Embryonic facial prominence (tissue), 1 donor: ENCODE results near the gene SUMO3.

Source experiments
- DNase-seq: peaks from one replicate; pipeline ENCODE4 v3.0.0-alpha.2; 2016; ENCODE audit errors: extremely low spot score

The SUMO3 gene

GRCh38 chr21:44778499-44778911 is 39.4 kb downstream of the SUMO3 start:
- DNase-seq = no peak

- DNase-seq = no peak
Measured at GRCh38 chr21:44778094-44778493, 39.8 kb downstream of the SUMO3 start.

DNA sequence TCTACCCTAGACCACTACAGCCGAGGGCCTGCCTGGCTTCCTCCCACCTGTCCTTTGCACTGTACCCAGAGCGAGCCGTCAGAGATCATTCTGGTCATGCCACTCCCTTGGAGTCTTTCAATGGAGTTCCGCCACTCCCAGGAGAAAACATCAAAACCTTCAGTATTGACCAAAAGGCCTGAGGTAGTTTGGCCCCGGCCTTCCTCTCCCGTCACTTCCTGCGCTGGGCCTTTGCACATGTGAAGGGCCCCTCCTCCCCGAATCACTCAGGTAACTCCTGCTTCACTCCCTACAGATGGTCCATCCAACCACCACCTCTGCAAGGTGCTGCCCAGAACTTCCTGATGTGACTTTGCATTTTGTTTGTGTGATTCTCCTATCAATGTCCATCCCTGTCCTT is 42.9 kb downstream of the SUMO3 start:
- no peak for DNase-seq

DNA sequence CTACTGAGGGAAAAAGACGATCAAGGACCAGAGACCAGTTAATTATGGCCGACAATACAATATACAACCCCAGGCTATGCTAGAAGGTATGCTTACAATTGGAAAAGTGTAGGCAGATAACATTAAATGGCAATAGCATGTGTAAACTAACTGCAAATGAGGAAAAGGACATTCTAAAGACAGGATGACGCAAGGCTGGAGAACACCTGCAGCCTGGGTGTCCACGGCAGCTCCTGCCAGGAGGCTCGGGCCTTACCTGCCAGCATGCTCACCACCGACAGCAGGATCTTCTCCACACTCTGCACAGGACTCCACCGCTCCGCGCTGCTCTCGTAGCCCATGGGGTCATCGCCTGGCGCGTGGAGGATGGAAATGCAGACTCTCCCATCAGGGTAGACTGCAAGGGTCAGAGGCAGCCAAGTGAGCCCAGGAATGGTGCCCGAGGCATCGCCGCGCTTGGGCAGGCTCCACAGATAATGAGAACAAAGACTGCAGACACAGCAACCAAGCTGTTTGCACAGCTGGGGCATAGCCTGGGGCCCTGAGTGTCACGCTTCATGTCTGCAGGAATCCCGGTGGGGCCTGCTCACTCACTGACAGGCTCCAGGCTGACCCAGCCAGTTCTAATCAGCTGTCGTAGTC is 44.5 kb downstream of the SUMO3 start:
- DNase-seq = no peak

DNA sequence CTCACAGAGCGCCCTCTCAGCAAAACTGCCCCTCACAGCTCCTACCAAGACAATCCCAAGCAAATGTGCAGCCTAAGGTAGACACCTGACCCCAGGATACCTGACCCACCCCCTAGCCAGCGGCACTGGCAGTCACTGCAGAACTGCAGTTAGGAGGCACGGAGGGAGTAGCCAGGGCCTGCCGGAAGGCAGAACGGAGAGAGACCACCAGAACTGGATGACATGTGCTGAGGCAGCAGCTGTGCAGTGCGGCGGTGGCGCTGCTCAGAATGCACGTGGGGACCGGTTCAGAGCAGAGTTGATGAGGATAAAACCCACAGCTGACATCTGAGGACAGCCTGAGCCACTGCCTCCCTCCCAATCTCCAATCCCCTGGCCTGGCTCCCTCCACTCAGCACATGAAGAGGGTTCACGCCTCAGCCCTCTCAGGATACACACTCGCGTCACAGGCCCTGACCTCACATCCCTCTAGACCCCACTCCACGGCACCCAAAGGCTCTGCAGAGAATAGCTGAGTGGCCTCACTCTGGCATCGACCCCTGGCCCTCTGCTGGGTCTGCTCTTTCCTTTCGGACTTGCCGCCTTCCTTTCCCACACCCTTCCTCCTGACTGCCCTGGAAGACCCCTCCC is 45.9 kb downstream of the SUMO3 start:
- DNase-seq = no peak

- DNase-seq = no peak
Measured at GRCh38 chr21:44767834-44768831, 49.7 kb downstream of the SUMO3 start.

- DNase-seq = no peak
Measured at GRCh38 chr21:44766818-44767354, 51.0 kb downstream of the SUMO3 start.

DNA sequence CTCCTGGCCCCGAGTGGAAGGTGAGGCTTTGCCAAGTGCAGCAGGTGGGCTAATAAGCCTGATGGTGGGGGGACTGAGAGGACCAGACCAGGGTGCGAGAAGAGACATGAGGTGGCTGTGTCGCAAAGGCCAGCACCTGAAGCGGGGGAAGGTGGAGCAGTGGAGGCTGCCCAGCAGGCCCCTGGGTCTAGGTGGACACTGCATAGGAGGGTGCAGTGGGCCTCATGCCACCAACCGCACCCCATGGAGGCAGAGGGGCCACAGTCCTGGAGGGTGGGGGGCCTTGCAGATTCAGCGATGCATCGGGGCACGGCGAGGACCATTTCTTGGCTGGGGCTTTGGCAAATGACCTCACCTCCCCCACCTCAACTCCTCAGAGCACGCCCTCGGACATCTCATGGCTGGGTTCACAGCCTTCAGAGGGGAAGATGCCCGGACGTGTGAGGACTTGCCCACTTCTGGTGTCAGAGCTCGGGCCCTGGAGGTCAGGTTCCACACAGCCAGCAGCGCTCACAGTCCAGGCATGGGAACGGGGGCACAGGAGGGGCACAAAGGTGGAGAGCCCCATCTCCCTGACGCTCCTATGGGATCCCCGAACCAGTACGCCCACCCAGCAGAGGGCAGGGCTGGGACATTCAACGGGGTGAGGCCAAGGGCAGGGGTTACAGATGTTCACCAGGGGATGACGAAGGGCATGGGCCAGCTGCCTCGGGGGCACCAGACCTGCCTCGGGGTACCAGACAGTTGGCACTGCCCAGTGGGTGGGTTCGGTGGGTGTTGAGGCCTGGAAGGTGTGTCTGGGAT is 51.6 kb downstream of the SUMO3 start:
- DNase-seq = no peak

DNA sequence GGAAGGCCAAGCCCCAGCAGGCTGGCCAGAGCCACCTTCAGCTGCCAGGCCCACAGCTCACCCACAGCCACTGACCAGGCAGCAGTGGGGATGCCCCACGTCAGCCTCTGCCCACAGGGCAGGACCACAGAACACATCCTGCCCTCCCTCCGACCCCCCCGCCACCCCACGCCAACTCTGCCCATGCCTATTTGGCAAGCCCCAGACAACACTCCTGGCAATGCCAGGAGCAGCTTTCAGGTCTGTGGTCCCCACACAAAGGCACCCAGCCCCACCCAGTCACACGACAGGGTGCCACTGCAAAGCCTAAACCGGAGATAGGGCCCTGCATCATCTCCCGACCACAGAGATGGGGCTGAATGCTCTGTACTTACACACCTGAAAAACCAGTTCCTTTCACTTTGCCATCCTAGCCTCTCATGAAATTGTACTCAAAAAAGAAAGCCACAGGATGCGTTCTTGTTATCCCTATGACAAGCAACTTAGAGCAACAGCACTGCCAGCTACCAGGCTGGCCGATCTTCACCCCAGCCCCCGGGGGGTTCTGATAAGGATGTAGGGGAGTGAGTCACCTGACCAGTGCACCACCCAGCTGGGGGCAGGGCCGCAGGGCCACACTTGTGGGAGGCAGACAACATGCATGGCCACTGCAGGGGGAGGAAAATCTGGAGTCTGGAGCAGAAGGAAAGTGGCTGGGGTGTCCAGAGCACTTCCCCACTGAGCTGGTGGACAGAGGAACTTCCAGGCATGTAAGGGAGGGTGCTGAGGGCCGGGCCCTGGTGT is 52.4 kb downstream of the SUMO3 start:
- no peak for DNase-seq

GRCh38 chr21:44764319-44765230 is 53.3 kb downstream of the SUMO3 start:
- no peak for DNase-seq

DNA sequence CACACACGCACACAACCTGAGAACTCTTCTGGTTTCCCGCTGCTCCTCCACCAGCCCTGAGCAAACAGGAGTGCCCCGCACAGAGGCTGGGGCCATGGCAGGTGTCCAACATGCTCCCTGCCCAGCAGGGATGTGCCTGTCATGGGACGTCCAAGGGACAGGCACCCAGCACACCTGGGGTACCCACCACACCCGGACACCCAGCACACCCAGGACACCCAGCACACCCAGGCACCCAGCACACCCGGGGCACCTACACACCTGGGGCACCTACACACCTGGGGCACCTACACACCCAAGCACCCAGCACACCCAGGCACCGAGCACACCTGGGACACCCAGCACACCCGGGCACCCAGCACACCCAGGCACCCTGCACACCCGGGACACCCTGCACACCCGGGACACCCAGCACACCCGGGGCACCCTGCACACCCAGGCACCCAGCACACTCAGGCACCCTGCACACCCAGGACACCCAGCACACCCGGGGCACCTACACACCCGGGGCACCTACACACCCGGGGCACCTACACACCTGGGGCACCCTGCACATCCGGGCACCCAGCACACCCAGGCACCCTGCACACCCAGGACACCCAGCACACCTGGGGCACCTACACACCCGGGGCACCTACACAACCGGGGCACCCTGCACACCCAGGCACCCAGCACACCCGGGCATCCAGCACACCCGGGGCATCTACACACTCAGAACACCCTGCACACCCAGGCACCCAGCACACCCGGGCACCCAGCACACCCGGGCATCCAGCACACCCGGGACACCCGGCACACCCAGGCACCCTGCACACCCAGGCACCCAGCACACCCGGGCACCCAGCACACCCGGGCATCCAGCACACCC is 54.2 kb downstream of the SUMO3 start:
- DNase-seq = no peak

- DNase-seq = no peak
Measured at GRCh38 chr21:44763050-44763378, 54.8 kb downstream of the SUMO3 start.

DNA sequence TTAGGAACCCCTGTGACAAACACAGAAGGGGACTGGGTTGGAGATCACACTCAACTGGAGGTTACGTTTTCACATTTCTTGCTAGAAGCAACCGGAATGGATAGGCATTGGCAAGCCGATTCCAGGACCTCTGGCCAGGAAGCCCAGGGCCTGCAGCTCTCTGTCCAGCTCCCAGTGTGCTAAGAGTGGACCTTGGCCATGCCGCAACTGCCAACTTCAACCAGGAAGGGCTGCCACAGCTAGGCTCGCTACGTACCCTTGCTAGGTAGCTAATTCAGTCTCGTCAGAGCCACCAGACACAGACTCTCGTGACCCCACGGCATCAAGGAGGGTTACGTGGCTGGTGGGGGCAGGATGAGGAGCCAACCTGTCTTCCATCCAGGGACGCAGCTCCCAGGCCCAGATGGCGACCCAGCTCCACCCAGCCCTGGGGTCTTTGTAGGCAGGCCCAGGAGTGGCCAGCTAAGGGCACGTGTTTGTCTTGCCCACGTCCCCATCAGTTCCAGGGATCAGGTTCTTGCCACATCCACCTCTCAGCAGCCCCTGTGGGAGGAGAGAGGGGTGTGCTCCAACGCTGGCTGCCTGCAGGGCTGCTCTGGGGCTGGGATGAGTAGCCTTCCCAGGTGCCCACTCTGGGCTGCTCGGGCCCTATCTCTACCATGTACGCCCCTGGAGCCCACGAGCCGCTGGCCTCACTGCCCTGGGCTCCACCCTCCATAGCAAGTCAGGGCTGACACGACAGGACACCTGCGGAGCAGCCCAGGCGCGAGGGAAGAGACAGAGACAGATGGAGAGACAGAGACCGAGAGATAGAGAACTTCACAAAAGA is 55.4 kb downstream of the SUMO3 start:
- no peak for DNase-seq

GRCh38 chr21:44761747-44762208 is 56.1 kb downstream of the SUMO3 start:
- DNase-seq = no peak

DNA sequence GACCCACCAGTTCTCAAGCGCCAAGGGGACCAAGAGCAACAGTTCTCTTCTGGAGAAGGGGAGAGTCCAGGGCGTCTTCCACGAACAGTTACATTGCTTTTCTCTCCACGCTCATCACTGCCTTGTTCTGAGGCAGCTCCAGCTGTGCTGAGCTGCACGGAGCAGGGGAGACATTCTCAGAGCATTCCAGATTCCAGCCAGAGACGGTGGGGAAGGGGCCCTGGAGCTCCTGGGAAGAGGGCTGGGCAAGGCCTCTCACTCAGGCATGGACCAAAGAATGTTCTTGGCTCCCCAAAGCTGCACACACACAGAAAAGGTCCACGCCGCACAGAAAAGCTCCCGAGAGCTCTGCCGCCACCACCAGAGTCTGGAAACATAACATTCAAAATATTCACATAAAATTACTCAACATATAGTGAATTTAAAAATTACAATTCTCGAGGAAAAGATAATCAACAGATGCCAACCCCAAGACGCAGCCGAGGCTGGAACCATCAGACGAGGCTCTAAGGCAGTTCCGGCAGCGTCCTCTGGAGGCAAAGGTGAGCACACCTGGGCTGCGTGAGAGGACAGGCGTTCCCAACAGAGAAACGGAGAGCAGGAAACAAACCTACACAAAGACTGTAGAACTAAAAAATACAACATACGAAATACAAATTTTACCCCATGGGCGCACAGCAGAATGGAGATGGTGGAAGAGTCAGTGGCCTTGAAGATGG is 56.7 kb downstream of the SUMO3 start:
- DNase-seq = no peak

GRCh38 chr21:44760376-44760775 is 57.5 kb downstream of the SUMO3 start:
- DNase-seq = no peak
